ENCODE measurements around the gene LSG1. TPM values are rescaled to one million over a fixed set of nuclear protein-coding genes. Genes with fewer than 3 reads are reported as not detected.

The LSG1 gene
- total and polyA plus RNA-seq, 2 of the 13 experiments (the other 11 are each of a cell fraction or from before 2014, with no cell fraction given): 21.4 to 32.1 TPM

DNA sequence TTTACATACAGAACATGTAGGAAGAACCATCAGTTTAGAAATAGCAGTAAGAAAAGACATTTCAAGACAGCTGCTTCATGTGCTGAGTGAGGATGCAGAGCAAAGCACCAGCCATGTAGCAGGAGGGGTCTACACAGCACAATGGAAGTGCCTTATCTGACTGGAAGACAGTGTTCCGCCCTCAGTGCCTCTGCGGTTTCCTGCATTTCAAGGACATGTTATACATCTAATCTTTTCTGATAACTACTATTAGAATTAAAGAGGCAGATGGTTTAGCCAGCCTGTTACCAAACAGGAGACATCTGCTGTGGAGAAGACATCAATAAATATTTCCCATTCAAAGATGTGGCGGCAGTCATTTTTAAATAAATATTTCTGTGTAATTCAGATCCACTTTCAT lies 10.6 kb downstream of the LSG1 start:
- ATAC-seq (no peak), FAIRE-seq (no peak), DNase-seq (ENCODE audit: low spot score) (no peak)
- H3K79me2 ChIP-seq (ENCODE audit: insufficient read depth, low read length): no peaks in the 10 kb centered on the region
- no peak overlapping the region for H2AFZ ChIP-seq (ENCODE audit: low read length)
- no peaks in the 10 kb centered on the region for H3K9me3 ChIP-seq (ENCODE audit: low read length)
- CTCF ChIA-PET (ENCODE audit: low intra/inter-chr PET ratio, low total read pairs): no interaction called here
- intact Hi-C loops (cut with micrococcal nuclease; ENCODE audit: unreplicated experiment) (no loop called here), in situ Hi-C loops (cut with HindIII; ENCODE audit: extremely low pct_ligation_motif_present, low pct_unique_long_range_greater_than_20kb) (no loop called here)
- no peaks in the 10 kb centered on the region for H3K4me1 ChIP-seq (ENCODE audit: insufficient read depth, low read length)
- WGBS (ENCODE audit: low lambda C conversion rate): 93% methylated on average over 3 of the region's 3 CpGs
- BruUV-seq (replicated peaks): no TSS peak
- H3K27ac ChIP-seq (ENCODE audit: extremely low read length, insufficient read depth, low read length): no peak overlapping the region
- no peaks in the 10 kb centered on the region for H4K20me1 ChIP-seq (ENCODE audit: insufficient read depth, low read length)
- no peaks in the 10 kb centered on the region; a peak in 1 of 5 replicates for H3K27me3 ChIP-seq (ENCODE audit: control insufficient read depth in 1 of 2, insufficient read depth in 2 of 2, low read length in 2 of 2)
- POLR2A ChIA-PET: no interaction called here
- no peak overlapping the region for H3K4me3 ChIP-seq (replicated peaks in 1 of 3; ENCODE audit: insufficient read depth in 1 of 3, low read depth in 2 of 3, low read length in 3 of 3)
- no peak overlapping the region for H3K4me2 ChIP-seq (ENCODE audit: low read depth, low read length)
- no peak overlapping the region for H3K9ac ChIP-seq (ENCODE audit: insufficient read depth, low read depth, low read length)
- H3K36me3 ChIP-seq (replicated peaks in 1 of 2; ENCODE audit: control insufficient read depth in 1 of 2, insufficient read depth in 2 of 2, low read length in 2 of 2): peaks cover 5 to 62% of the 10 kb centered on the region in 2 experiments; a peak in 4 of 5 replicates
- TF ChIP-seq NFKBIZ (CRISPR knock-in tag; IDR thresholded peaks at IDR 0.05) (no peak), BCLAF1 (IDR thresholded peaks at IDR 0.05) (no peak), ZFP36 (IDR thresholded peaks at IDR 0.05; ENCODE audit: borderline replicate concordance, low read depth, low read length, partially characterized antibody) (no peak), KLF6 (CRISPR knock-in tag; IDR thresholded peaks at IDR 0.05) (no peak), PBX3 (CRISPR knock-in tag; IDR thresholded peaks at IDR 0.05; ENCODE audit: borderline replicate concordance) (no peak), ZNF792 (CRISPR knock-in tag; IDR thresholded peaks at IDR 0.05) (no peak), RXRB (CRISPR knock-in tag; IDR thresholded peaks at IDR 0.05; ENCODE audit: borderline replicate concordance) (no peak), CBFB (CRISPR knock-in tag; IDR thresholded peaks at IDR 0.05) (no peak), PCBP1 (IDR thresholded peaks at IDR 0.05; ENCODE audit: borderline replicate concordance, low read depth, low read length) (no peak), NR3C1 (CRISPR knock-in tag; IDR thresholded peaks at IDR 0.05) (no peak), ZSCAN30 (CRISPR knock-in tag; IDR thresholded peaks at IDR 0.05) (no peak), WIZ (CRISPR knock-in tag; IDR thresholded peaks at IDR 0.05) (no peak), TBX2 (CRISPR knock-in tag; IDR thresholded peaks at IDR 0.05; ENCODE audit: borderline replicate concordance) (no peak)
- TF ChIP-seq, protein P1, sequence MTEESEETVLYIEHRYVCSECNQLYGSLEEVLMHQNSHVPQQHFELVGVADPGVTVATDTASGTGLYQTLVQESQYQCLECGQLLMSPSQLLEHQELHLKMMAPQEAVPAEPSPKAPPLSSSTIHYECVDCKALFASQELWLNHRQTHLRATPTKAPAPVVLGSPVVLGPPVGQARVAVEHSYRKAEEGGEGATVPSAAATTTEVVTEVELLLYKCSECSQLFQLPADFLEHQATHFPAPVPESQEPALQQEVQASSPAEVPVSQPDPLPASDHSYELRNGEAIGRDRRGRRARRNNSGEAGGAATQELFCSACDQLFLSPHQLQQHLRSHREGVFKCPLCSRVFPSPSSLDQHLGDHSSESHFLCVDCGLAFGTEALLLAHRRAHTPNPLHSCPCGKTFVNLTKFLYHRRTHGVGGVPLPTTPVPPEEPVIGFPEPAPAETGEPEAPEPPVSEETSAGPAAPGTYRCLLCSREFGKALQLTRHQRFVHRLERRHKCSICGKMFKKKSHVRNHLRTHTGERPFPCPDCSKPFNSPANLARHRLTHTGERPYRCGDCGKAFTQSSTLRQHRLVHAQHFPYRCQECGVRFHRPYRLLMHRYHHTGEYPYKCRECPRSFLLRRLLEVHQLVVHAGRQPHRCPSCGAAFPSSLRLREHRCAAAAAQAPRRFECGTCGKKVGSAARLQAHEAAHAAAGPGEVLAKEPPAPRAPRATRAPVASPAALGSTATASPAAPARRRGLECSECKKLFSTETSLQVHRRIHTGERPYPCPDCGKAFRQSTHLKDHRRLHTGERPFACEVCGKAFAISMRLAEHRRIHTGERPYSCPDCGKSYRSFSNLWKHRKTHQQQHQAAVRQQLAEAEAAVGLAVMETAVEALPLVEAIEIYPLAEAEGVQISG (CRISPR knock-in tag; IDR thresholded peaks at IDR 0.05): no peak
- TF ChIP-seq, protein P2, sequence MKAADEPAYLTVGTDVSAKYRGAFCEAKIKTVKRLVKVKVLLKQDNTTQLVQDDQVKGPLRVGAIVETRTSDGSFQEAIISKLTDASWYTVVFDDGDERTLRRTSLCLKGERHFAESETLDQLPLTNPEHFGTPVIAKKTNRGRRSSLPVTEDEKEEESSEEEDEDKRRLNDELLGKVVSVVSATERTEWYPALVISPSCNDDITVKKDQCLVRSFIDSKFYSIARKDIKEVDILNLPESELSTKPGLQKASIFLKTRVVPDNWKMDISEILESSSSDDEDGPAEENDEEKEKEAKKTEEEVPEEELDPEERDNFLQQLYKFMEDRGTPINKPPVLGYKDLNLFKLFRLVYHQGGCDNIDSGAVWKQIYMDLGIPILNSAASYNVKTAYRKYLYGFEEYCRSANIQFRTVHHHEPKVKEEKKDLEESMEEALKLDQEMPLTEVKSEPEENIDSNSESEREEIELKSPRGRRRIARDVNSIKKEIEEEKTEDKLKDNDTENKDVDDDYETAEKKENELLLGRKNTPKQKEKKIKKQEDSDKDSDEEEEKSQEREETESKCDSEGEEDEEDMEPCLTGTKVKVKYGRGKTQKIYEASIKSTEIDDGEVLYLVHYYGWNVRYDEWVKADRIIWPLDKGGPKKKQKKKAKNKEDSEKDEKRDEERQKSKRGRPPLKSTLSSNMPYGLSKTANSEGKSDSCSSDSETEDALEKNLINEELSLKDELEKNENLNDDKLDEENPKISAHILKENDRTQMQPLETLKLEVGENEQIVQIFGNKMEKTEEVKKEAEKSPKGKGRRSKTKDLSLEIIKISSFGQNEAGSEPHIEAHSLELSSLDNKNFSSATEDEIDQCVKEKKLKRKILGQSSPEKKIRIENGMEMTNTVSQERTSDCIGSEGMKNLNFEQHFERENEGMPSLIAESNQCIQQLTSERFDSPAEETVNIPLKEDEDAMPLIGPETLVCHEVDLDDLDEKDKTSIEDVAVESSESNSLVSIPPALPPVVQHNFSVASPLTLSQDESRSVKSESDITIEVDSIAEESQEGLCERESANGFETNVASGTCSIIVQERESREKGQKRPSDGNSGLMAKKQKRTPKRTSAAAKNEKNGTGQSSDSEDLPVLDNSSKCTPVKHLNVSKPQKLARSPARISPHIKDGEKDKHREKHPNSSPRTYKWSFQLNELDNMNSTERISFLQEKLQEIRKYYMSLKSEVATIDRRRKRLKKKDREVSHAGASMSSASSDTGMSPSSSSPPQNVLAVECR (CRISPR knock-in tag; IDR thresholded peaks at IDR 0.05; ENCODE audit: borderline replicate concordance): no peak

Data from HepG2 (cell line).